Neuronal stem cell (in vitro differentiated cells): ENCODE data around the gene JMJD8.
A peak's percentile ranks its signal among the peaks of the same experiment; 100 is the strongest.
"Not testable (repeated sequence)": the region's sequence is repeated elsewhere in the genome, so short reads cannot be mapped to it uniquely, and the experiment has no call there.

ENCODE experiments used
- DNase-seq: peaks from one replicate; pipeline ENCODE4 v3.0.0-alpha.2; 2013; ENCODE audit warnings: low spot score
- H2AFZ ChIP-seq: one replicate; pipeline ENCODE4 v1.6.1; 2013; ENCODE audit warnings: mild to moderate bottlenecking, low read length, inconsistent platforms
- H2AK5ac ChIP-seq: 2 replicates; pipeline ENCODE4 v1.6.1; 2013; ENCODE audit warnings: low read depth, mild to moderate bottlenecking, inconsistent platforms, low read length, moderate library complexity, mixed read lengths
- H2BK120ac ChIP-seq: 2 replicates; pipeline ENCODE4 v1.6.1; 2013; ENCODE audit warnings: low read depth, mild to moderate bottlenecking, inconsistent platforms, low read length, moderate library complexity, mixed read lengths
- H2BK12ac ChIP-seq: one replicate; pipeline ENCODE4 v1.6.1; 2013; ENCODE audit warnings: low read length, inconsistent platforms
- H2BK15ac ChIP-seq: 2 replicates; pipeline ENCODE4 v1.6.1; 2013; ENCODE audit warnings: mild to moderate bottlenecking, low read length, inconsistent platforms, mixed read lengths
- H2BK5ac ChIP-seq: one replicate; pipeline ENCODE4 v1.6.1; 2013; ENCODE audit warnings: inconsistent platforms, mild to moderate bottlenecking, low read length, moderate library complexity
- H3K14ac ChIP-seq: one replicate; pipeline ENCODE4 v1.6.1; 2013; ENCODE audit warnings: low read length, inconsistent platforms
- H3K18ac ChIP-seq: 2 replicates; pipeline ENCODE4 v1.6.1; 2013; ENCODE audit warnings: low read length, inconsistent platforms
- H3K23ac ChIP-seq: 2 replicates; pipeline ENCODE4 v1.6.1; 2013; ENCODE audit warnings: low read depth, mild to moderate bottlenecking, mixed read lengths, low read length, inconsistent platforms; ENCODE audit not compliant: poor library complexity
- H3K27ac ChIP-seq: replicated peaks from 3 replicates; pipeline ENCODE4 v1.5.1; 2013; ENCODE audit warnings: low read length, inconsistent platforms
- H3K27me3 ChIP-seq, 3 experiments: 2 replicates each; pipeline ENCODE4 v1.6.1; 2013; ENCODE audit warnings: low read length in 3 of 3, mild to moderate bottlenecking in 2 of 3, inconsistent platforms in 1 of 3, low read depth in 1 of 3, mixed read lengths in 1 of 3, moderate library complexity in 1 of 3; ENCODE audit not compliant: control insufficient read depth in 3 of 3, insufficient read depth in 3 of 3
- H3K36me3 ChIP-seq, 2 donors: replicated peaks in 1 of 2; 2 replicates each; pipeline ENCODE4 v1.6.1; 2013; ENCODE audit warnings: low read length in 2 of 2; ENCODE audit not compliant: control insufficient read depth in 2 of 2, insufficient read depth in 2 of 2
- H3K4ac ChIP-seq: 2 replicates; pipeline ENCODE4 v1.6.1; 2013; ENCODE audit warnings: inconsistent platforms, mild to moderate bottlenecking, low read length, moderate library complexity
- H3K4me1 ChIP-seq, 2 donors: 1 replicate in 1 of 2; 2 replicates in 1 of 2; pipeline ENCODE4 v1.6.1; 2013; ENCODE audit warnings: low read length in 2 of 2, low read depth in 1 of 2; ENCODE audit not compliant: control insufficient read depth in 2 of 2, insufficient read depth in 1 of 2
- H3K4me2 ChIP-seq: one replicate; pipeline ENCODE4 v1.6.1; 2013; ENCODE audit warnings: mild to moderate bottlenecking, low read length, inconsistent platforms; ENCODE audit not compliant: insufficient read depth, poor library complexity, severe bottlenecking
- H3K4me3 ChIP-seq, 2 donors: 2 replicates each; pipeline ENCODE4 v1.5.1; 2013; ENCODE audit warnings: low read length in 2 of 2, mild to moderate bottlenecking in 2 of 2, inconsistent platforms in 1 of 2, moderate library complexity in 1 of 2
- H3K79me1 ChIP-seq: one replicate; pipeline ENCODE4 v1.6.1; 2013; ENCODE audit warnings: low read depth, mild to moderate bottlenecking, inconsistent platforms, low read length, moderate library complexity
- H3K9ac ChIP-seq: one replicate; pipeline ENCODE4 v1.6.1; 2013; ENCODE audit warnings: mild to moderate bottlenecking, low read depth, low read length, inconsistent platforms; ENCODE audit not compliant: poor library complexity
- H3K9me3 ChIP-seq, 2 donors: replicated peaks in 1 of 2; 2 replicates each; pipeline versions ENCODE3 to v1.6.1; 2013; ENCODE audit warnings: low read length in 2 of 2, mild to moderate bottlenecking in 2 of 2, inconsistent platforms in 1 of 2, low read depth in 1 of 2, mixed read lengths in 1 of 2, moderate library complexity in 1 of 2; ENCODE audit not compliant: control insufficient read depth in 2 of 2, insufficient read depth in 1 of 2
- H4K8ac ChIP-seq: one replicate; pipeline ENCODE4 v1.6.1; 2013; ENCODE audit warnings: low read depth, mild to moderate bottlenecking, inconsistent platforms, low read length, moderate library complexity
- H4K91ac ChIP-seq: one replicate; pipeline ENCODE4 v1.6.1; 2013; ENCODE audit warnings: low read length, low read depth, mild to moderate bottlenecking, inconsistent platforms; ENCODE audit not compliant: poor library complexity
- WGBS, 2 donors: extraction: QIAGEN DNeasy Blood & Tissue Kit; methylation state at CpG; one replicate each; pipeline ENCODE4 v1.1.7; 2013; ENCODE audit warnings: missing lambda C conversion rate in 2 of 2, mixed read lengths in 1 of 2; ENCODE audit not compliant: insufficient read length in 2 of 2, insufficient replicate concordance in 1 of 2; ENCODE audit errors: extremely low coverage in 2 of 2; 5-methylcytosine and 5-hydroxymethylcytosine counted together

Gene JMJD8

DNA sequence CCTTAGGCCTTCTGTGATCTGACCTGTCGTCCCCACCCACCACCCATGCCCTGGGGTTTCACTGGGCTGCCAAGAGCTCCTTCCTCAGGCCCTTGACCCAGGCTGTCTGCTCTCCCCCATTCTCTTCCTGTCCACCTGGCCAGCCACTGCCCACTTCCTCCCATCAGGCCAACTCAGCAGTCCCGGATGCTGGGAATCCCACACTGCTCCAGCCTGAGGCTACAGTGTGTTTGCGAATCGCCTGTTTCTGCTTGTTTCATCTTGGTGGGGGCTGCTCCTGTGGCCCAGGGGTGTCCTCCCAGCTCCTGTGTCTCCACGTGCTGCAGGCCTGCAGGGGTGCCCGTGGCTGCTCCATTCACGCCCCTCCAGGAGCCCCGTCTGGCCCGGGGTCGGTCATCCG is 29.9 kb upstream of the JMJD8 start:
- peaks cover 50 to 64% of the 10 kb centered on the region in 2 donors for H3K4me1 ChIP-seq

DNA sequence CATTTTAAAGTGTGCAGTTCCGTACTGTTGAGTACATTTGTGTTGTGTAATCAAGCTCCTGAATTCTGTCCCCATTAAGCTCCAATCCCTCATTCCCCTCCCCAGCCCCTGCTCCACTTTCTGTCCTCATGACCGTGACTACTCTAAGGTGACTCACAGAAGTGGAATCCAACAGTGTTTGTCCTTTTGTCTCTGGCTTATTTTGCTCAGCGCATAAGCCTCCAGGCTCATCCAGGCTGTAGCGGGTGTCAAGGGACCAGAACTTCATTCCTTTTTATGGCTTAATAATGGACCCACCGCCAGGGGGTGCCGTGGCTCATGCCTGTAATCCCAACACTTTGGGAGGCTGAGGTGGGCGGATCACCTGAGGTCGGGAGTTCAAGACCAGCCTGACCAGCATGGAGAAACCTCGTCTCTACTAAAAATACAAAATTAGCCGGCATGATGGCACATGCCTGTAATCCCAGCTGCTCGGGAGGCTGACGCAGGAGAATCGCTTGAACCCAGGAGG is 28.7 kb upstream of the JMJD8 start:
- not testable (repeated sequence) for H2AFZ ChIP-seq, H2BK15ac ChIP-seq, H4K8ac ChIP-seq, H3K9ac ChIP-seq, H2BK120ac ChIP-seq, H3K9me3 ChIP-seq, DNase-seq, H3K18ac ChIP-seq, H2BK5ac ChIP-seq, H3K14ac ChIP-seq, H3K4me3 ChIP-seq, H3K23ac ChIP-seq, H2AK5ac ChIP-seq, H3K4ac ChIP-seq, H3K4me2 ChIP-seq, H4K91ac ChIP-seq, H2BK12ac ChIP-seq, H3K27ac ChIP-seq
- Histone ChIP-seq H3K4me1 (peaks cover 42 to 55% of the 10 kb centered on the region in 2 donors), H3K36me3 (peaks cover 11 to 15% of the 10 kb centered on the region in 2 donors), H3K27me3 (peaks cover 0 to 23% (median 5%) of the 10 kb centered on the region in 3 experiments), H3K79me1 (peaks cover 18% of the 10 kb centered on the region)
- WGBS, 2 donors = no CpG with 5 or more reads among the region's 13 CpGs

More for the DNA sequence above, 29.9 kb upstream of the JMJD8 start:
- H3K36me3 ChIP-seq = peaks cover 11 to 27% of the 10 kb centered on the region in 2 donors
- peak overlapping the region; percentile 62 for H3K4me2 ChIP-seq
- H3K23ac ChIP-seq = peak overlapping the region; percentile 55
- H2AFZ ChIP-seq = peak overlapping the region; percentile 90
- H3K9ac ChIP-seq = peak overlapping the region; percentile 24
- peak overlapping the region in 1 of 2 donors; percentile 62 for H3K4me3 ChIP-seq
- peak overlapping the region; percentile 84 for H3K4ac ChIP-seq
- no CpG with 5 or more reads among the region's 11 CpGs for WGBS, 2 donors
- peaks cover 28% of the 10 kb centered on the region for H3K79me1 ChIP-seq
- H3K18ac ChIP-seq = peak overlapping the region; percentile 93
- no peak overlapping the region for H3K14ac ChIP-seq
- no peaks in the 10 kb centered on the region for H3K9me3 ChIP-seq
- peak overlapping the region; percentile 99 for H2BK15ac ChIP-seq
- peak overlapping the region; percentile 75 for H2BK5ac ChIP-seq
- peak overlapping the region; percentile 75 for H2BK12ac ChIP-seq
- DNase-seq = no peak
- peak overlapping the region; percentile 87 for H2BK120ac ChIP-seq
- H4K8ac ChIP-seq = peak overlapping the region; percentile 86
- H2AK5ac ChIP-seq = peak overlapping the region; percentile 98
- H3K27ac ChIP-seq = no peak overlapping the region
- H4K91ac ChIP-seq = peak overlapping the region; percentile 85
- H3K27me3 ChIP-seq = peaks cover 0 to 10% (median 0%) of the 10 kb centered on the region in 3 experiments

DNA sequence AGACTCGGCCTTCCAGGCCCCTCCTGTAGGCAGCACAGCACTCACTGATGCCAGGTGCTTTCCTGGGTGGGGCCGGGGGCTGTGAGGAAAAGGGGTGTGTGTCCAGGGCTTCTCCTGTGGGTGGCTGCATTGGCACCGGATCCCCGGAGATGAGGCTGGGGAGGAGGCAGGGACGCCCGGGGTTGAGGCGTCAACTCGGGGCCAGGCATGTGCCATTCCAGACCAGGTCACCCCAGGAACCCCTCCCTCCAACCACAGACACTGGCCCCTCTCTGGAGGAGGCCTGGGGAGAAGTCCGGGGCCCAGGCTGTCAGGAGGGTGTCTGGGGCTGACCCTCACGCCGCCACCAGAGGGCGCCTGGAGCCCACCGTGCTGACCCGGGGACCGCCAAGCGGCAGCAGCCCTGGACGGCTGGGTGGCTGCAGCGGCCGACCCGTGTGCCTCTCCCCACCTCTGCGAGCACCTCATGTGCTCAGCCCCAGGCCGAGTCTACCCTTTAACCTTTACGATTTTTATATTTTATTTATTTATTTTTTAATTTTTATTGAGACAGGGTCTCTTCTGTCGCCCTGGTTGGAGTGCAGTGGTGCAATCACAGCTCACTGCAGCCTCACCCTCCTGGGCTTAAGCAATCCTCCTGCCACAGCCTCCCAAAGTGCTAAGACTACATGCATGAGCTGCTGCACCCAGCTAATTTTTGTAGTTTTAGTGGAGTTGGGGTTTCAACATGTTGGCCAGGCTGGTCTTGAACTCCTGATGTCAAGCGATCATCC is 27.6 kb upstream of the JMJD8 start:
- H3K4me1 ChIP-seq = peaks cover 31 to 50% of the 10 kb centered on the region in 2 donors
- H3K4me2 ChIP-seq = no peak overlapping the region
- no peak overlapping the region for H2AFZ ChIP-seq
- H3K9me3 ChIP-seq = no peaks in the 10 kb centered on the region
- peak overlapping the region; percentile 99 for H2BK15ac ChIP-seq
- no peak overlapping the region for H3K14ac ChIP-seq
- H2AK5ac ChIP-seq = peak overlapping the region; percentile 100
- DNase-seq = no peak
- H3K79me1 ChIP-seq = peaks cover 12% of the 10 kb centered on the region
- H3K36me3 ChIP-seq = peaks cover 2 to 4% of the 10 kb centered on the region in 2 donors
- H3K27ac ChIP-seq = no peak overlapping the region
- no peak overlapping the region for H2BK5ac ChIP-seq
- no peak overlapping the region for H3K4ac ChIP-seq
- WGBS, 2 donors = no CpG with 5 or more reads among the region's 25 CpGs
- H4K8ac ChIP-seq = no peak overlapping the region
- peaks cover 3 to 34% (median 13%) of the 10 kb centered on the region in 3 experiments for H3K27me3 ChIP-seq
- H2BK120ac ChIP-seq = no peak overlapping the region
- H3K9ac ChIP-seq = no peak overlapping the region
- H3K18ac ChIP-seq = peak overlapping the region; percentile 2
- no peak overlapping the region for H3K4me3 ChIP-seq
- no peak overlapping the region for H2BK12ac ChIP-seq
- H4K91ac ChIP-seq = no peak overlapping the region
- peak overlapping the region; percentile 80 for H3K23ac ChIP-seq

GRCh38 chr16:711084-711483 is 26.9 kb upstream of the JMJD8 start:
- WGBS, 2 donors = no CpG with 5 or more reads among the region's 12 CpGs
- peaks cover 8 to 40% (median 15%) of the 10 kb centered on the region in 3 experiments for H3K27me3 ChIP-seq

More at GRCh38 chr16:711084-711483, 26.9 kb upstream of the JMJD8 start:
- peak overlapping the region; percentile 91 for H3K18ac ChIP-seq
- H2BK15ac ChIP-seq = peak overlapping the region; percentile 99
- H2AFZ ChIP-seq = no peak overlapping the region
- H3K4me1 ChIP-seq = peaks cover 27 to 51% of the 10 kb centered on the region in 2 donors
- no peak overlapping the region for H4K91ac ChIP-seq
- H2BK5ac ChIP-seq = peak overlapping the region; percentile 82
- no peak overlapping the region for H3K27ac ChIP-seq
- peak overlapping the region; percentile 100 for H2AK5ac ChIP-seq
- H3K4me2 ChIP-seq = no peak overlapping the region
- H3K36me3 ChIP-seq = no peaks in the 10 kb centered on the region
- peak overlapping the region; percentile 71 for H3K14ac ChIP-seq
- H3K4ac ChIP-seq = peak overlapping the region; percentile 38
- H4K8ac ChIP-seq = no peak overlapping the region
- H3K9me3 ChIP-seq = no peaks in the 10 kb centered on the region
- H3K23ac ChIP-seq = peak overlapping the region; percentile 99
- H3K9ac ChIP-seq = peak overlapping the region; percentile 84
- no peak for DNase-seq
- peak overlapping the region; percentile 86 for H2BK12ac ChIP-seq
- H3K79me1 ChIP-seq = peaks cover 8% of the 10 kb centered on the region
- H2BK120ac ChIP-seq = peak overlapping the region; percentile 93
- H3K4me3 ChIP-seq = peak overlapping the region in 1 of 2 donors; percentile 16
